ENCODE data around the gene RPL10. TPM values are rescaled to one million over a fixed set of nuclear protein-coding genes. Genes with fewer than 3 reads are reported as not detected.

The RPL10 gene
- total and polyA plus RNA-seq, 4 donors = 2,479 to 4,258 (median 3,622) TPM

GRCh38 chrX:154378059-154378798 lies 19.9 kb upstream of the RPL10 start:
- no peak for TF ChIP-seq CTCF (IDR thresholded peaks at IDR 0.05; ENCODE audit: control extremely low read depth, extremely low read depth)
- peaks cover 0 to 4% (median 0%) of the 10 kb centered on the region in 4 donors for H3K9me3 ChIP-seq (ENCODE audit: control insufficient read depth in 4 of 4, insufficient read depth in 3 of 4, low read length in 3 of 4)
- WGBS, 2 donors = 0 to 39% methylated on average over 4 to 79 of the region's 79 CpGs
- DNase-seq = peak; percentile 69 to 76 (median 72)
- H3K4me3 ChIP-seq = peak overlapping the region; percentile 0
- H3K4me1 ChIP-seq (ENCODE audit: control insufficient read depth in 5 of 5, insufficient read depth in 5 of 5, low read length in 5 of 5) = peaks cover 0 to 20% (median 2%) of the 10 kb centered on the region in 5 donors
- no peak for ATAC-seq (ENCODE audit: insufficient read depth, low FRiP score)
- peaks cover 0 to 6% (median under 1%) of the 10 kb centered on the region in 4 donors for H3K36me3 ChIP-seq (ENCODE audit: control insufficient read depth in 4 of 4, insufficient read depth in 4 of 4, low read length in 4 of 4)
- peak overlapping the region in 1 of 2 donors; percentile 63 for H3K9ac ChIP-seq (ENCODE audit: insufficient read depth in 1 of 2, low read length in 2 of 2)
- peak overlapping the region; percentile 89 to 97 for H3K27ac ChIP-seq (ENCODE audit: low read depth in 1 of 2, low read length in 1 of 2)
- no peaks in the 10 kb centered on the region for H3K27me3 ChIP-seq (ENCODE audit: control insufficient read depth in 3 of 3, insufficient read depth in 3 of 3, low read length in 2 of 3)

- no peak for TF ChIP-seq CTCF (IDR thresholded peaks at IDR 0.05; ENCODE audit: control extremely low read depth, extremely low read depth)
- Histone ChIP-seq H3K27ac (ENCODE audit: low read depth in 1 of 2, low read length in 1 of 2) (peak within 1 kb of the TSS; percentile 97 to 99), H3K36me3 (ENCODE audit: control insufficient read depth in 4 of 4, insufficient read depth in 4 of 4, low read length in 4 of 4) (peaks cover 0 to 6% (median under 1%) of the 10 kb centered on the region in 4 donors), H3K4me3 (peak within 1 kb of the TSS; percentile 68), H3K9ac (ENCODE audit: insufficient read depth in 1 of 2, low read length in 2 of 2) (peak within 1 kb of the TSS; percentile 77 to 86), H3K27me3 (ENCODE audit: control insufficient read depth in 3 of 3, insufficient read depth in 3 of 3, low read length in 2 of 3) (no peaks in the 10 kb centered on the region), H3K4me1 (ENCODE audit: control insufficient read depth in 5 of 5, insufficient read depth in 5 of 5, low read length in 5 of 5) (peaks cover 0 to 14% (median 2%) of the 10 kb centered on the region in 5 donors), H3K9me3 (ENCODE audit: control insufficient read depth in 4 of 4, insufficient read depth in 3 of 4, low read length in 3 of 4) (peaks cover 0 to 4% (median 0%) of the 10 kb centered on the region in 4 donors)
- ATAC-seq (ENCODE audit: insufficient read depth, low FRiP score) = peak; percentile 89
- peak; percentile 98 for DNase-seq
- WGBS, 2 donors = 0 to 39% methylated on average over 53 to 103 of the region's 103 CpGs
These were observed 19.2 kb upstream of the RPL10 start, which contains the start of gene EMD for GRCh38 chrX:154378799-154379568. Gene EMD, plus strand, starts transcription at chrX:154379295. Its CDS starts 190 bp downstream, at chrX:154379485.

GRCh38 chrX:154379569-154379951 lies 18.6 kb upstream of the RPL10 start:
- ATAC-seq (ENCODE audit: insufficient read depth, low FRiP score) = no peak
- H3K27ac ChIP-seq (ENCODE audit: low read depth in 1 of 2, low read length in 1 of 2) = peak overlapping the region; percentile 97 to 99
- peaks cover 0 to 4% (median 0%) of the 10 kb centered on the region in 4 donors for H3K9me3 ChIP-seq (ENCODE audit: control insufficient read depth in 4 of 4, insufficient read depth in 3 of 4, low read length in 3 of 4)
- H3K27me3 ChIP-seq (ENCODE audit: control insufficient read depth in 3 of 3, insufficient read depth in 3 of 3, low read length in 2 of 3) = no peaks in the 10 kb centered on the region
- H3K4me1 ChIP-seq (ENCODE audit: control insufficient read depth in 5 of 5, insufficient read depth in 5 of 5, low read length in 5 of 5) = peaks cover 0 to 13% (median 5%) of the 10 kb centered on the region in 5 donors
- WGBS, 2 donors = 1 to 37% methylated on average over 15 to 38 of the region's 38 CpGs
- no peak for TF ChIP-seq CTCF (IDR thresholded peaks at IDR 0.05; ENCODE audit: control extremely low read depth, extremely low read depth)
- peak overlapping the region; percentile 68 for H3K4me3 ChIP-seq
- peaks cover 0 to 6% (median under 1%) of the 10 kb centered on the region in 4 donors for H3K36me3 ChIP-seq (ENCODE audit: control insufficient read depth in 4 of 4, insufficient read depth in 4 of 4, low read length in 4 of 4)
- DNase-seq = peak in 1 of 3 donors; percentile 29
- H3K9ac ChIP-seq (ENCODE audit: insufficient read depth in 1 of 2, low read length in 2 of 2) = peak overlapping the region; percentile 77 to 86

Data from lung (tissue), 12 donors.